Large intestine (tissue), 3 donors: Measurements from ENCODE around the gene MRTFA. TPM values are rescaled to one million over a fixed set of nuclear protein-coding genes. Genes with fewer than 3 reads are reported as not detected.

Experiments
- DNase-seq, 2 donors: peaks; one replicate each; pipeline versions ENCODE4 v3.0.0 to v3.0.0-alpha.2; 2013
- H3K27ac ChIP-seq: one replicate; pipeline ENCODE4 v1.5.1; 2013; ENCODE audit warnings: low read length
- H3K27me3 ChIP-seq: 2 replicates; pipeline ENCODE4 v1.6.1; 2013; ENCODE audit warnings: low read length; ENCODE audit not compliant: control insufficient read depth, insufficient read depth
- H3K36me3 ChIP-seq: 2 replicates; pipeline ENCODE4 v1.6.1; 2013; ENCODE audit warnings: low read length; ENCODE audit not compliant: control insufficient read depth, insufficient read depth
- H3K4me1 ChIP-seq: one replicate; pipeline ENCODE4 v1.6.1; 2013; ENCODE audit warnings: low read length; ENCODE audit not compliant: control insufficient read depth, insufficient read depth
- H3K4me3 ChIP-seq: one replicate; pipeline ENCODE4 v1.5.1; 2013; ENCODE audit warnings: low read length
- H3K9me3 ChIP-seq: one replicate; pipeline ENCODE4 v1.6.1; 2013; ENCODE audit warnings: mild to moderate bottlenecking, low read depth, low read length, moderate library complexity; ENCODE audit not compliant: control insufficient read depth
- WGBS: methylation state at CpG from one replicate; pipeline ENCODE4 v1.1.5; 2013; ENCODE audit warnings: low lambda C conversion rate; ENCODE audit not compliant: insufficient coverage; 5-methylcytosine and 5-hydroxymethylcytosine counted together
- polyA plus RNA-seq: library from polyadenylated mRNA; unstranded; fragments of 120-200 nt; gene quantifications from one replicate; pipeline ENCODE4 v1.2.1, GENCODE V29; 2013

The MRTFA gene
- polyA plus RNA-seq, 1 donor, result 17.1 TPM

- no peaks in the 10 kb centered on the region for H3K36me3 ChIP-seq
- H3K9me3 ChIP-seq, result peaks cover 6% of the 10 kb centered on the region
- no peak overlapping the region for H3K27ac ChIP-seq
- DNase-seq, result no peak
- no peak overlapping the region for H3K4me3 ChIP-seq
- H3K27me3 ChIP-seq, result no peaks in the 10 kb centered on the region
- no peaks in the 10 kb centered on the region for H3K4me1 ChIP-seq
Observed at GRCh38 chr22:40499209-40499623, 137.3 kb downstream of the MRTFA start.

- H3K27me3 ChIP-seq, result no peaks in the 10 kb centered on the region
- 50% methylated on average over 2 of the region's 6 CpGs for WGBS
- H3K27ac ChIP-seq, result no peak overlapping the region
- H3K36me3 ChIP-seq, result no peaks in the 10 kb centered on the region
- H3K4me1 ChIP-seq, result no peaks in the 10 kb centered on the region
- H3K9me3 ChIP-seq, result peaks cover 6% of the 10 kb centered on the region
- DNase-seq, result no peak
- no peak overlapping the region for H3K4me3 ChIP-seq
Observed at GRCh38 chr22:40498420-40499208, 137.9 kb downstream of the MRTFA start.

- peaks cover 2% of the 10 kb centered on the region for H3K4me1 ChIP-seq
- H3K36me3 ChIP-seq, result no peaks in the 10 kb centered on the region
Observed at GRCh38 chr22:40493441-40493840, 143.1 kb downstream of the MRTFA start.

GRCh38 chr22:40491990-40492631 lies 144.4 kb downstream of the MRTFA start:
- H3K4me3 ChIP-seq, result no peak overlapping the region
- H3K9me3 ChIP-seq, result no peaks in the 10 kb centered on the region
- WGBS, result no CpG with 5 or more reads among the region's 5 CpGs
- H3K27me3 ChIP-seq, result no peaks in the 10 kb centered on the region
- H3K27ac ChIP-seq, result no peak overlapping the region
- DNase-seq, result peak in 1 of 2 donors; percentile 43
- no peaks in the 10 kb centered on the region for H3K36me3 ChIP-seq
- H3K4me1 ChIP-seq, result peaks cover 2% of the 10 kb centered on the region

More at GRCh38 chr22:40493441-40493840, 143.1 kb downstream of the MRTFA start:
- no CpG with 5 or more reads among the region's 2 CpGs for WGBS
- no peak for DNase-seq
- Histone ChIP-seq H3K27me3 (no peaks in the 10 kb centered on the region), H3K9me3 (no peaks in the 10 kb centered on the region), H3K27ac (no peak overlapping the region), H3K4me3 (no peak overlapping the region)

- no CpG with 5 or more reads among the region's 3 CpGs for WGBS
- Histone ChIP-seq H3K27me3 (no peaks in the 10 kb centered on the region), H3K9me3 (no peaks in the 10 kb centered on the region), H3K27ac (no peak overlapping the region), H3K36me3 (no peaks in the 10 kb centered on the region), H3K4me1 (peaks cover 2% of the 10 kb centered on the region), H3K4me3 (no peak overlapping the region)
- no peak for DNase-seq
Observed at GRCh38 chr22:40487663-40488249, 148.8 kb downstream of the MRTFA start.

- WGBS, result no CpG with 5 or more reads among the region's 2 CpGs
- Histone ChIP-seq H3K9me3 (no peaks in the 10 kb centered on the region), H3K4me3 (no peak overlapping the region), H3K4me1 (no peaks in the 10 kb centered on the region), H3K36me3 (no peaks in the 10 kb centered on the region), H3K27me3 (no peaks in the 10 kb centered on the region), H3K27ac (no peak overlapping the region)
- DNase-seq, result no peak
Observed at GRCh38 chr22:40486962-40487602, 149.4 kb downstream of the MRTFA start.

- H3K27me3 ChIP-seq, result no peaks in the 10 kb centered on the region
- no peak overlapping the region for H3K4me3 ChIP-seq
- WGBS, result 90% methylated on average over 2 of the region's 12 CpGs
- no peak overlapping the region for H3K27ac ChIP-seq
- H3K4me1 ChIP-seq, result no peaks in the 10 kb centered on the region
- no peaks in the 10 kb centered on the region for H3K9me3 ChIP-seq
- H3K36me3 ChIP-seq, result no peaks in the 10 kb centered on the region
- DNase-seq, result no peak
Observed at GRCh38 chr22:40485813-40486667, 150.5 kb downstream of the MRTFA start.

- H3K4me3 ChIP-seq, result no peak overlapping the region
- DNase-seq, result no peak
- WGBS, result 83% methylated on average over 3 of the region's 7 CpGs
- no peaks in the 10 kb centered on the region for H3K9me3 ChIP-seq
- no peaks in the 10 kb centered on the region for H3K36me3 ChIP-seq
- no peaks in the 10 kb centered on the region for H3K27me3 ChIP-seq
- H3K27ac ChIP-seq, result no peak overlapping the region
- no peaks in the 10 kb centered on the region for H3K4me1 ChIP-seq
Observed at GRCh38 chr22:40484906-40485669, 151.4 kb downstream of the MRTFA start.

GRCh38 chr22:40482886-40483285 lies 153.6 kb downstream of the MRTFA start:
- no CpG with 5 or more reads among the region's 5 CpGs for WGBS
- Histone ChIP-seq H3K27me3 (no peaks in the 10 kb centered on the region), H3K36me3 (no peaks in the 10 kb centered on the region), H3K4me3 (no peak overlapping the region), H3K4me1 (no peaks in the 10 kb centered on the region), H3K27ac (no peak overlapping the region), H3K9me3 (no peaks in the 10 kb centered on the region)
- DNase-seq, result no peak
